ENCODE results near the gene IGF1R.
A peak's percentile ranks its signal among the peaks of the same experiment; 100 is the strongest.

IGF1R gene

GRCh38 chr15:98778960-98779359 is 130.6 kb downstream of the IGF1R start:
- no peak for DNase-seq

DNA sequence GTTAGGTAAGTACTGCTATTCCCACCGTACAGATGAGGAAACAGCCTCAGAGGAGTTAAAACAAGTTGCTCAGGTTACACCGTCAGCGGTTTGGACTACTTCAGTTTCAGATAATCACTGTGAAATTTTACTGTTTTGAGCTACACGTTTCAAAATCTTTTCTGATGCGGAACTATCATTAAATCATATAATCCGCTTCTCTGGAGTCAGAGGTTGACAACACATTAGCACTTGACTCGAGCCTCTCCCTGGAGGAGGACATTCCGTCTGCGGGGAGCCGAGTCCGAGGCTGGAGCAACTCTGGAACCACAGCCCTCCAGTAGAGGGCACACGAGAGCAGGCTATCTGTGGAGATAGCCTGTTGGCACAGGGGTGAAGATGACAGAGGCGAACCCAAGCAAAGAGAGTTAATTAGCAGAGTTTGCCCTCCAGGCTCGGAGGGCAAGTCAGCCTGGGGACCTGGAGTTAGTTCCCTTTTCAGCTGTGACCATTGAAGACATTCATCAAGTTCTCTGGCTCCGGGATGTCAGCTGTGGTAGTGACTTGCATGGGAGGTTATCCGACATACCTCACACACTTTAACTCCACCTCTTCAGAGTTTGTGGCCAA is 131.2 kb downstream of the IGF1R start:
- DNase-seq = peak; percentile 72

- no peak for DNase-seq
Measured at GRCh38 chr15:98781838-98782237, 133.5 kb downstream of the IGF1R start.

- no peak for DNase-seq
Measured at GRCh38 chr15:98782801-98783200, 134.5 kb downstream of the IGF1R start.

DNA sequence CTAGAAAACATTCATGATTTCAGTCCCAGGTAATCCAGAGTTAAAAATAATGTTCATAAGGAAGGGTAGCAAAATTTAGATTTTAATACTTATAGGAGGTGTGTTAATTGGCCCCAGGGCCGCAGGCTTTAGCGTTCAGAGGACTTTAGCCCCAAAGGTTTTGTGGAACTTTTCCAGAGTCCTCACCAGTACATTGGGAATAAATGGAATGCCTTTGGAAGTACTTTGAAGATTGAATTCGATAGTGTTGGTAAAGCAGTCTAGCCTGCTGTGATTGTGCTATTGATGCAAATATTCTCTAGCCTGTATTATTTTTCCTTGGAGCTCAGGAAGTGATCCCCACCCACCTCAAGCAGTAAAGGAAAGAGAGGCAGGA is 137.1 kb downstream of the IGF1R start:
- DNase-seq = no peak

GRCh38 chr15:98785807-98786621 is 137.7 kb downstream of the IGF1R start:
- no peak for DNase-seq

GRCh38 chr15:98786717-98787116 is 138.4 kb downstream of the IGF1R start:
- no peak for DNase-seq

GRCh38 chr15:98787194-98787593 is 138.9 kb downstream of the IGF1R start:
- no peak for DNase-seq

GRCh38 chr15:98787936-98788757 is 139.8 kb downstream of the IGF1R start:
- DNase-seq = no peak

- DNase-seq = no peak
Measured at GRCh38 chr15:98789020-98789419, 140.7 kb downstream of the IGF1R start.

DNA sequence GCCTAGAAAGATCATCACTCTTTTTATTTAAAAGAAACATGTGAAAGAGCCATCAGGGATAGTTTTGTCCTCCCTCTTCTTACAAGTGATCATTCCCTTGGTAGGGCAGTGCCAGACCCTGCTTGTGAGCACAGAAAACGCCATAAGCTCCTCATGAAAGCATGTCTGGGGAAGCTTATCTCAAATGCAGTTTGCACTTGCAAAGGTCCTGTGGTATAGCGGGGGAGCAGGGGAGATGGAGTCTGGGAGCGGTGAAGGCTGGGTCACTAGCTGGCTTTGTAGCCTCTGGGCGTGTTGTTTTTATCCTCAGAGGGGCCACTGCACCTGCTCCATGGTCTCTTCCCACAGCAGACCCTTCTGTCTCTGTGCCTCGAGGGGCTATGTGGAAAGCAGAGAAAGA is 141.9 kb downstream of the IGF1R start:
- DNase-seq = no peak

- DNase-seq = no peak
Measured at GRCh38 chr15:98791046-98791701, 142.8 kb downstream of the IGF1R start.

GRCh38 chr15:98792117-98792516 is 143.8 kb downstream of the IGF1R start:
- DNase-seq = no peak

DNA sequence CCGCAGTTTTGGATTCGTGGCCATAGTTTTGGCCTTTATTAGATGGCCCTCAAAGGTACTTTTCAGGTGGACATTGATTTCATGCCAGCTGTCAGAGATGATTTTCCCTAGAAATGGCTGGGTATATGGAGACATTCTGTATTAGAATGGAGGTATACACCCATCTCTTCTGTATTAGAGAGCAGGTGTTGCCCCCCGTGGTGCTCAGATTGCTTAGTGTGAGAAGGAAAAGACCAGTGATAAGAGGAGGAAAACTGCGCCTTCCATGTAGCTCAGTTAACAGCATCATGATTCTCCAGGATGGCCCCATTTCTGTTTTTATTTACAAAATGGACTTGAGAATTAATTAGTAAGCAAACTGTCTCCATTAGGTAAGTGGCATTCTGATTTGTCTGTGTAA is 145.9 kb downstream of the IGF1R start:
- no peak for DNase-seq

GRCh38 chr15:98794748-98795147 is 146.4 kb downstream of the IGF1R start:
- DNase-seq = no peak

- DNase-seq = no peak
Measured at GRCh38 chr15:98795980-98796379, 147.6 kb downstream of the IGF1R start.

- DNase-seq = no peak
Measured at GRCh38 chr15:98796685-98797357, 148.5 kb downstream of the IGF1R start.

GRCh38 chr15:98798375-98798893 is 150.1 kb downstream of the IGF1R start:
- DNase-seq = no peak

DNA sequence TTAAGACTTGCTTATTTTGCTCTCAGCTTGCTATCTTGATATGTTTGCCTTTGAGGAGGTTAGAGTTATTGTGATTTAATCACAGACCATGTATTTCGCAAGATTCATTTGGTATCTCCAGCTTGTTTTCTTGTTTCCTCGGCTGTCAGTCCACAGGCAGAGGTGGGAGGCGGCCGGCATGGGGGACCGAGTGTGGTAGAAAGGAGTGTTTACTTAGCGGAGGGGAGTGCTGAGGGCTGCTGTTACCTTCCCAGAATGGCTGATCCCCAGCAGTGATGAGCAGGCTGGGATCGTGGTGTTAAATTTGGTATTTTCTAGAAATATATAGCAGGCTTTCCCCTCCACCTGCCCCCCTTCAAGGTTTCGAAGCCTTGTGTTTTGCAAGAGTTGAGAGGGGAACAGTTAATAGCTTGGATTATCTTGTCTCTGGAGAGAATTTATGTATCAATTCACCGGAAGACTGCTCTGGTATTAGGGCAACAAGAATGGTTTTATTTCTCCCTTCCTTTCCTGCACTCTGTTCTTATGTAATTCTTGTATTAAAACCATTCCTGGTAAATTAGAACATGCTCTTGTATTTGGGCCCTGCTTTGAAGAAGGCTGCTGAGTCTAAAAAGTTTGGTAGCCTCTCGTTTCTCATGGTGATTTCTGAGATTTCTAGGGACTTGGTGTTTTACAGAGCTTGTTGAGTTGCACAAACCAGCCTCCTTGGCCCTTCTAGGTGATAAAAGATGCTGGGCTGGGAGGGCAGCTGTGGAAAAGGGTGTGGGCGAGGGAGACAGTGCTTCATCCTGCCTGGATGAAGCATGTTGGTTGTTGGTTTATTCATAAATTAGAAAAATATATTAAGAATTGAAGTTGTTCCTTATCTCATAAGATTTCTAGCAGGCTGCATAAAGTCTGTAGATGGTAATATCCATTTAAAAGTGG is 151.4 kb downstream of the IGF1R start:
- no peak for DNase-seq

- DNase-seq = no peak
Measured at GRCh38 chr15:98800437-98801233, 152.3 kb downstream of the IGF1R start.

GRCh38 chr15:98801234-98801561 is 152.9 kb downstream of the IGF1R start:
- DNase-seq = no peak
